ENCODE results near the gene ZNF213.

The ZNF213 gene

DNA sequence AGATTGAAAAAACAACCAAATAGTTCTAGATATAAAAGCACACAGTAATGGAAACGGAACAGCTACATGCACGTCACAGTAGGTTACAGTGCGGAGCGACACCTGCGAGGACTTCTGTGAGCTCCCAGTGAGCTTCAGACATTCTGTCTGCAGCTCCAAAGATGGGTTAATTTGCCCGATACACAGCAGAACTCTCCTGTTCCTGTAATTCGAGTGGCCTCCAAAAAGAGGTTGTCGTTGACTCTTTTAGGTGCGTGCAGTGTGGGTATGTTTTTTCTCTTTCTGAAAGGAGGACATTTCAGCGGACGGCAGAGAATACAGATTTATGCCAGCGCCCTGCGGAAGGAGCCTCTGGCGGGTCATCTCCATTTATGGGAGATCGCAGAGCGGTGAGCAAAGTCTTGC is 56.1 kb downstream of the ZNF213 start:
- no peak for DNase-seq (ENCODE audit: low read depth in 2 of 2, low spot score in 1 of 2)
